Mammary epithelial cell (primary cell): ENCODE data around the gene THADA.

Experiments used
- EZH2 ChIP-seq: IDR thresholded peaks from 2 replicates; pipeline ENCODE4 v1.6.1; 2012; ENCODE audit warnings: low read length, inconsistent platforms, borderline replicate concordance
- TF ChIP-seq, protein P1 (sequence below), 2 donors: IDR thresholded peaks in 1 of 2; conservative IDR thresholded peaks in 1 of 2; 2 replicates each; pipeline ENCODE4 v1.5.1; 2011 to 2012; ENCODE audit warnings: inconsistent platforms in 2 of 2, low read length in 2 of 2, mild to moderate bottlenecking in 2 of 2, control low read depth in 1 of 2, low read depth in 1 of 2; ENCODE audit not compliant: insufficient read depth in 1 of 2; ENCODE audit errors: extremely low read depth in 1 of 2

DNA sequence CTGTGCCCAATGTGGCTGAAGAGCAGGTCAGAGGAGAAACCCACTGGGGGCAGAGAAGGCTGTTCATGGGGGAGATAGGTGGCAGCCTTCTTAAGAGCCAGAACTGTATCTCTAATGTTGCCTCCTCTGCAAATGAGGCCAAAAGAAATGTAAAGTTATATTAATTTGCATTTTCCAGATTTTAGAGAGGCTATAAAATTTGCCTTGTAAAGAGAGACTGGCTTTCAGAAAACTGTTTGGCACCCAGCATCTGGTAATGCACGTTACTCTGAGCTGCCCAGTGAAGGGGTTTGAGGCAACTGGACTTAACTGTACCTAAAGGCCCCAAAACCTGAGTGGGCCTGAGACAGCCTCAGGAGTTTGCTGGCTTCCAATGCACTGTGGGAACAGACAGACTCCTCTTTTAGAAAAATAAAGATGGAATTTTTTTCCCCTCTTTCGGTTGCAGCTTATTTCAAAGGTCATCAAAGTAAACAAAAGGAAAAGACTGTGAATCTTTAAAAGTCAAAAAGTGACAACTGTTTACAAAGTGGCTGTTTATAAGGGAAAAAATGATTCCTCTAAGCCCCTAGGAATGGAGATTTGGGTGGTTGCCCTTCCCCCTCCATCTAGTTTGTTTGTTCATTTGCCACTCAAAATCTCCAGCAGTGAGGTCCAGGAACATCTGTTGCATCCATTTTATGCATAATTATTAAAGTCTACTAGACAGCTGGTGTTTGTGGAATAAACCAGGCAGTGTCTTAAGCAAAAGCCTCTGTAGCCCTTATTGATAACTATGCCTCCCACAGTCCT is 237.2 kb downstream of the THADA start:
- TF ChIP-seq EZH2, result no peak
- TF ChIP-seq, protein P1, sequence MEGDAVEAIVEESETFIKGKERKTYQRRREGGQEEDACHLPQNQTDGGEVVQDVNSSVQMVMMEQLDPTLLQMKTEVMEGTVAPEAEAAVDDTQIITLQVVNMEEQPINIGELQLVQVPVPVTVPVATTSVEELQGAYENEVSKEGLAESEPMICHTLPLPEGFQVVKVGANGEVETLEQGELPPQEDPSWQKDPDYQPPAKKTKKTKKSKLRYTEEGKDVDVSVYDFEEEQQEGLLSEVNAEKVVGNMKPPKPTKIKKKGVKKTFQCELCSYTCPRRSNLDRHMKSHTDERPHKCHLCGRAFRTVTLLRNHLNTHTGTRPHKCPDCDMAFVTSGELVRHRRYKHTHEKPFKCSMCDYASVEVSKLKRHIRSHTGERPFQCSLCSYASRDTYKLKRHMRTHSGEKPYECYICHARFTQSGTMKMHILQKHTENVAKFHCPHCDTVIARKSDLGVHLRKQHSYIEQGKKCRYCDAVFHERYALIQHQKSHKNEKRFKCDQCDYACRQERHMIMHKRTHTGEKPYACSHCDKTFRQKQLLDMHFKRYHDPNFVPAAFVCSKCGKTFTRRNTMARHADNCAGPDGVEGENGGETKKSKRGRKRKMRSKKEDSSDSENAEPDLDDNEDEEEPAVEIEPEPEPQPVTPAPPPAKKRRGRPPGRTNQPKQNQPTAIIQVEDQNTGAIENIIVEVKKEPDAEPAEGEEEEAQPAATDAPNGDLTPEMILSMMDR (conservative IDR thresholded peaks at IDR 0.05 in 1 of 2, IDR thresholded peaks at IDR 0.05 in 1 of 2; ENCODE audit: extremely low read depth in 1 of 2, insufficient read depth in 1 of 2, low read depth in 1 of 2, low read length in 2 of 2), result no peak
